ENCODE data around the gene VOPP1.

VOPP1 gene

GRCh38 chr7:55533729-55534080, 38.6 kb downstream of the VOPP1 start:
- Mint-ChIP-seq H3K27me3 (no peaks in the 10 kb centered on the region), H3K36me3 (peaks cover 8% of the 10 kb centered on the region), H3K4me3 (peak overlapping the region; percentile 76), H3K4me1 (peaks cover 92% of the 10 kb centered on the region), H3K27ac (peak overlapping the region; percentile 100), H3K9me3 (no peaks in the 10 kb centered on the region)

- Mint-ChIP-seq H3K36me3 (peaks cover 6% of the 10 kb centered on the region), H3K27ac (peak overlapping the region; percentile 100), H3K4me3 (peak overlapping the region; percentile 76), H3K9me3 (no peaks in the 10 kb centered on the region), H3K4me1 (peaks cover 87% of the 10 kb centered on the region), H3K27me3 (no peaks in the 10 kb centered on the region)
Measured at GRCh38 chr7:55533050-55533728, 39.1 kb downstream of the VOPP1 start.

GRCh38 chr7:55532150-55532917, 40.0 kb downstream of the VOPP1 start:
- Mint-ChIP-seq H3K4me1 (peaks cover 81% of the 10 kb centered on the region), H3K9me3 (no peaks in the 10 kb centered on the region), H3K27me3 (no peaks in the 10 kb centered on the region), H3K4me3 (peak overlapping the region; percentile 76), H3K36me3 (peaks cover 6% of the 10 kb centered on the region), H3K27ac (peak overlapping the region; percentile 100)

GRCh38 chr7:55531536-55531935, 40.8 kb downstream of the VOPP1 start:
- Mint-ChIP-seq H3K27ac (peak overlapping the region; percentile 100), H3K36me3 (peaks cover 6% of the 10 kb centered on the region), H3K4me3 (peak overlapping the region; percentile 76), H3K4me1 (peaks cover 80% of the 10 kb centered on the region), H3K27me3 (no peaks in the 10 kb centered on the region), H3K9me3 (no peaks in the 10 kb centered on the region)

GRCh38 chr7:55527307-55527706, 45.0 kb downstream of the VOPP1 start:
- Mint-ChIP-seq H3K9me3 (no peaks in the 10 kb centered on the region), H3K27ac (peak overlapping the region; percentile 79)

GRCh38 chr7:55526770-55527169, 45.5 kb downstream of the VOPP1 start:
- H3K27me3 Mint-ChIP-seq: no peaks in the 10 kb centered on the region
- no peak overlapping the region for H3K4me3 Mint-ChIP-seq
- peaks cover 2% of the 10 kb centered on the region for H3K36me3 Mint-ChIP-seq
- peaks cover 66% of the 10 kb centered on the region for H3K4me1 Mint-ChIP-seq
- H3K27ac Mint-ChIP-seq: no peak overlapping the region
- H3K9me3 Mint-ChIP-seq: no peaks in the 10 kb centered on the region

More at GRCh38 chr7:55527307-55527706, 45.0 kb downstream of the VOPP1 start:
- H3K27me3 Mint-ChIP-seq: no peaks in the 10 kb centered on the region
- H3K36me3 Mint-ChIP-seq: peaks cover 2% of the 10 kb centered on the region
- no peak overlapping the region for H3K4me3 Mint-ChIP-seq
- H3K4me1 Mint-ChIP-seq: peaks cover 69% of the 10 kb centered on the region

GRCh38 chr7:55526329-55526728, 46.0 kb downstream of the VOPP1 start:
- H3K4me3 Mint-ChIP-seq: no peak overlapping the region
- no peaks in the 10 kb centered on the region for H3K27me3 Mint-ChIP-seq
- no peaks in the 10 kb centered on the region for H3K9me3 Mint-ChIP-seq
- H3K27ac Mint-ChIP-seq: no peak overlapping the region
- peaks cover 63% of the 10 kb centered on the region for H3K4me1 Mint-ChIP-seq
- H3K36me3 Mint-ChIP-seq: no peaks in the 10 kb centered on the region

GRCh38 chr7:55524558-55525310, 47.6 kb downstream of the VOPP1 start:
- no peaks in the 10 kb centered on the region for H3K27me3 Mint-ChIP-seq
- no peaks in the 10 kb centered on the region for H3K9me3 Mint-ChIP-seq
- no peak overlapping the region for H3K4me3 Mint-ChIP-seq
- no peaks in the 10 kb centered on the region for H3K36me3 Mint-ChIP-seq
- H3K4me1 Mint-ChIP-seq: peaks cover 52% of the 10 kb centered on the region
- H3K27ac Mint-ChIP-seq: peak overlapping the region; percentile 87

GRCh38 chr7:55523366-55523765, 48.9 kb downstream of the VOPP1 start:
- Mint-ChIP-seq H3K4me3 (no peak overlapping the region), H3K4me1 (peaks cover 56% of the 10 kb centered on the region), H3K9me3 (no peaks in the 10 kb centered on the region), H3K36me3 (peaks cover 10% of the 10 kb centered on the region), H3K27ac (peak overlapping the region; percentile 33), H3K27me3 (no peaks in the 10 kb centered on the region)

- no peaks in the 10 kb centered on the region for H3K9me3 Mint-ChIP-seq
- H3K27ac Mint-ChIP-seq: peak overlapping the region; percentile 59
- no peaks in the 10 kb centered on the region for H3K27me3 Mint-ChIP-seq
- H3K4me3 Mint-ChIP-seq: no peak overlapping the region
- H3K4me1 Mint-ChIP-seq: peaks cover 60% of the 10 kb centered on the region
- H3K36me3 Mint-ChIP-seq: peaks cover 16% of the 10 kb centered on the region
Measured at GRCh38 chr7:55521917-55522902, 50.1 kb downstream of the VOPP1 start.

GRCh38 chr7:55521512-55521911, 50.8 kb downstream of the VOPP1 start:
- Mint-ChIP-seq H3K9me3 (no peaks in the 10 kb centered on the region), H3K36me3 (peaks cover 16% of the 10 kb centered on the region), H3K27ac (no peak overlapping the region), H3K4me1 (peaks cover 57% of the 10 kb centered on the region), H3K27me3 (no peaks in the 10 kb centered on the region), H3K4me3 (no peak overlapping the region)

- Mint-ChIP-seq H3K27ac (no peak overlapping the region), H3K4me1 (peaks cover 53% of the 10 kb centered on the region), H3K4me3 (no peak overlapping the region), H3K36me3 (peaks cover 16% of the 10 kb centered on the region), H3K9me3 (no peaks in the 10 kb centered on the region), H3K27me3 (no peaks in the 10 kb centered on the region)
Measured at GRCh38 chr7:55520426-55521140, 51.7 kb downstream of the VOPP1 start.

- H3K36me3 Mint-ChIP-seq: peaks cover 18% of the 10 kb centered on the region
- H3K27ac Mint-ChIP-seq: no peak overlapping the region
- no peak overlapping the region for H3K4me3 Mint-ChIP-seq
- no peaks in the 10 kb centered on the region for H3K27me3 Mint-ChIP-seq
- no peaks in the 10 kb centered on the region for H3K9me3 Mint-ChIP-seq
- peaks cover 40% of the 10 kb centered on the region for H3K4me1 Mint-ChIP-seq
Measured at GRCh38 chr7:55518836-55519235, 53.5 kb downstream of the VOPP1 start.

- no peak overlapping the region for H3K27ac Mint-ChIP-seq
- peaks cover 22% of the 10 kb centered on the region for H3K36me3 Mint-ChIP-seq
- no peaks in the 10 kb centered on the region for H3K27me3 Mint-ChIP-seq
- no peak overlapping the region for H3K4me3 Mint-ChIP-seq
- peaks cover 38% of the 10 kb centered on the region for H3K4me1 Mint-ChIP-seq
- H3K9me3 Mint-ChIP-seq: no peaks in the 10 kb centered on the region
Measured at GRCh38 chr7:55517936-55518689, 54.2 kb downstream of the VOPP1 start.
